Activated T-cell treated with anti-CD3 and anti-CD28 coated beads for 1 hour (primary cell): ENCODE data around the gene SCGB1C1.
A peak's percentile ranks its signal among the peaks of the same experiment; 100 is the strongest.

Source experiments
- DNase-seq: peaks from one replicate; pipeline ENCODE4 v3.0.0-alpha.2; 2020; ENCODE audit warnings: low read depth

Gene SCGB1C1

GRCh38 chr11:205221-206001 lies 12.5 kb downstream of the SCGB1C1 start:
- DNase-seq, result no peak

GRCh38 chr11:206002-206384 lies 13.1 kb downstream of the SCGB1C1 start:
- no peak for DNase-seq

- no peak for DNase-seq
Observed at GRCh38 chr11:206526-207207, 13.8 kb downstream of the SCGB1C1 start.

GRCh38 chr11:207208-207862 lies 14.5 kb downstream of the SCGB1C1 start, which contains the start of the genes BET1L and RIC8A:
Gene BET1L (minus strand): TSS chr11:207399. CDS start chr11:207321, 78 bp downstream.
Gene RIC8A (plus strand): TSS chr11:207708. CDS start chr11:208855, 1,147 bp downstream.
- DNase-seq, result peak; percentile 93

- no peak for DNase-seq
Observed at GRCh38 chr11:207863-208180, 14.9 kb downstream of the SCGB1C1 start.

- peak; percentile 75 for DNase-seq
Observed at GRCh38 chr11:208181-208916, 15.5 kb downstream of the SCGB1C1 start.

GRCh38 chr11:208917-209260 lies 16.0 kb downstream of the SCGB1C1 start:
- no peak for DNase-seq

- DNase-seq, result no peak
Observed at GRCh38 chr11:209275-210121, 16.6 kb downstream of the SCGB1C1 start.

GRCh38 chr11:210122-210802 lies 17.4 kb downstream of the SCGB1C1 start:
- no peak for DNase-seq

- DNase-seq, result no peak
Observed at GRCh38 chr11:210803-211180, 17.9 kb downstream of the SCGB1C1 start.

GRCh38 chr11:211295-211694 lies 18.4 kb downstream of the SCGB1C1 start:
- DNase-seq, result no peak

GRCh38 chr11:211741-212140 lies 18.9 kb downstream of the SCGB1C1 start:
- no peak for DNase-seq

GRCh38 chr11:212150-213100 lies 19.5 kb downstream of the SCGB1C1 start:
- DNase-seq, result no peak

- no peak for DNase-seq
Observed at GRCh38 chr11:213111-213510, 20.2 kb downstream of the SCGB1C1 start.

GRCh38 chr11:214083-214482 lies 21.2 kb downstream of the SCGB1C1 start:
- no peak for DNase-seq

GRCh38 chr11:215581-216037 lies 22.7 kb downstream of the SCGB1C1 start:
- no peak for DNase-seq

- no peak for DNase-seq
Observed at GRCh38 chr11:216081-216974, 23.4 kb downstream of the SCGB1C1 start.

GRCh38 chr11:217704-218103 lies 24.8 kb downstream of the SCGB1C1 start:
- no peak for DNase-seq
